ENCODE results near the gene VDAC1. TPM values are rescaled to one million over a fixed set of nuclear protein-coding genes. Genes with fewer than 3 reads are reported as not detected.

Gene VDAC1
- total RNA-seq, 1 experiment from 2014 or later = 395 TPM

DNA sequence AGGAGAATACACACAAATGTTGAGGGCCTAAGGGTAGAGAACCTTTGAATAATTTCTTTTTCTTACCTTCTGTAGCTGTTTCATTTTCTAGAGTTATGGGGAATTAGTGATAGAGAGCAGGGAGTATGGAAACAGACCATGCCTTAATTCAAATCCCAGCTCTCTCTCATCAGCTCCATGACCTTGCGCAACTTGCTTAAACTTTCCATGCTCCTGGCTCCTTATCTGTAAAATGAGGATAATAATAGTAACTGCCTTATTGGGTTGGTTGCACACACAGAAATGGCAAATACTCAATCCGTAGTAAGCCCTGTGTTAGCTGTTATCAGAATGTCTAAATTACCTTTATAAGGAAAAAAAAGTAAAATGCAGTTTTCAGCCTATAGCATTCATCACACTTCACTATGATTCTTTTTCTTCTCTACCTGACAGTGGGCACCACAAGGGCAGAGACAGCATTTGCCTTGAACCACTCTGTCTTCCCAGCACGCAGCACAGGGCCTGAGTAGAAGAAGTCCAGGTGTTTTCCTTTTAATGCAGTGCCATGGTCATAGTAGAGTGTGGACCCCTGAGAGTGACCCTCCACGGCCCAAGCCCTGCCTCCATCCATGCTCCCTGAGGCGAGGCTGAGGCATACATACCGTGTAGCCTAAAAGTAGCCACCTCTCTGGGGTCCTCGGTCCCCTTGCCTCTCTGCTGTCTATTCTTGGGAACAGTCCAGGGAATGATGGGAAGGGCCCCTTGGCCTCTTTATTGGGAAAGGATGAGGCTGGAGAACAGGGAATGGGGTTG is 53.8 kb downstream of the VDAC1 start:
- H3K27ac ChIP-seq (ENCODE audit: low read length) = no peak overlapping the region
- ChIA-PET POLR2A (no interaction called here), CTCF (no interaction called here)
- no peak overlapping the region for H3K4me3 ChIP-seq (ENCODE audit: low read depth in 2 of 2, low read length in 2 of 2)
- no TSS peak for BruUV-seq (replicated peaks)
- ATAC-seq (no peak), DNase-seq (ENCODE audit: low read depth, low spot score) (no peak)
- no peaks in the 10 kb centered on the region for H3K27me3 ChIP-seq (ENCODE audit: control insufficient read depth, insufficient read depth, low read length)
- H3K9me3 ChIP-seq (ENCODE audit: control insufficient read depth, insufficient read depth, low read depth, low read length) = no peaks in the 10 kb centered on the region
- in situ Hi-C loops (cut with HindIII; ENCODE audit: low pct_unique_long_range_greater_than_20kb, low sequenced_read_pairs) = no loop called here
- H3K36me3 ChIP-seq (ENCODE audit: control insufficient read depth, insufficient read depth, low read length) = peaks cover 3% of the 10 kb centered on the region; the same call in 1 of the 2 replicates
- TF ChIP-seq SIN3A (IDR thresholded peaks at IDR 0.05; ENCODE audit: borderline replicate concordance, insufficient read depth, low read depth, low read length) = no peak
- TF ChIP-seq, protein P1, sequence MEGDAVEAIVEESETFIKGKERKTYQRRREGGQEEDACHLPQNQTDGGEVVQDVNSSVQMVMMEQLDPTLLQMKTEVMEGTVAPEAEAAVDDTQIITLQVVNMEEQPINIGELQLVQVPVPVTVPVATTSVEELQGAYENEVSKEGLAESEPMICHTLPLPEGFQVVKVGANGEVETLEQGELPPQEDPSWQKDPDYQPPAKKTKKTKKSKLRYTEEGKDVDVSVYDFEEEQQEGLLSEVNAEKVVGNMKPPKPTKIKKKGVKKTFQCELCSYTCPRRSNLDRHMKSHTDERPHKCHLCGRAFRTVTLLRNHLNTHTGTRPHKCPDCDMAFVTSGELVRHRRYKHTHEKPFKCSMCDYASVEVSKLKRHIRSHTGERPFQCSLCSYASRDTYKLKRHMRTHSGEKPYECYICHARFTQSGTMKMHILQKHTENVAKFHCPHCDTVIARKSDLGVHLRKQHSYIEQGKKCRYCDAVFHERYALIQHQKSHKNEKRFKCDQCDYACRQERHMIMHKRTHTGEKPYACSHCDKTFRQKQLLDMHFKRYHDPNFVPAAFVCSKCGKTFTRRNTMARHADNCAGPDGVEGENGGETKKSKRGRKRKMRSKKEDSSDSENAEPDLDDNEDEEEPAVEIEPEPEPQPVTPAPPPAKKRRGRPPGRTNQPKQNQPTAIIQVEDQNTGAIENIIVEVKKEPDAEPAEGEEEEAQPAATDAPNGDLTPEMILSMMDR (IDR thresholded peaks at IDR 0.05) = no peak
- intact Hi-C loops (cut with micrococcal nuclease; ENCODE audit: unreplicated experiment) = no loop called here
- H3K4me1 ChIP-seq (ENCODE audit: control insufficient read depth, insufficient read depth, low read length) = no peaks in the 10 kb centered on the region

DNA sequence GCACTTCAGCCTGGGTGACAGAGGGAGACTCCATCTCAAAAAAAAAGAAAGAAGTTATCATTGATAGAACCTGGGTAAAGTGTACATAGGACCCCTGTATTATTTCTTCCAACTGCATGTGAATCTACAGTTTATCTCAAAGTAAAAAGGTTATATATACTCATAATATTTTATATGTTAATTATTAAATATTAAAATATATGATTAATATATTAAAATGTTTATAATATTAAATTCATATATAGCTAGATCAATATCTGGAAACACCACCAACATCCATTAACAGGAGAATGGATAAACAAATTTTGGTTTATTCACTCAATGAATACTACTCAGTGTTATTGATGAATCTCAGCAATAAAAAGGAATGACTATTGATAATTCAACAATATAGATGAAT is 56.1 kb downstream of the VDAC1 start:
- Histone ChIP-seq H3K9me3 (ENCODE audit: control insufficient read depth, insufficient read depth, low read depth, low read length) (no peaks in the 10 kb centered on the region), H3K4me1 (ENCODE audit: control insufficient read depth, insufficient read depth, low read length) (no peaks in the 10 kb centered on the region), H3K4me3 (ENCODE audit: low read depth in 2 of 2, low read length in 2 of 2) (no peak overlapping the region), H3K36me3 (ENCODE audit: control insufficient read depth, insufficient read depth, low read length) (no peaks in the 10 kb centered on the region), H3K27me3 (ENCODE audit: control insufficient read depth, insufficient read depth, low read length) (no peaks in the 10 kb centered on the region), H3K27ac (ENCODE audit: low read length) (no peak overlapping the region)
- in situ Hi-C loops (cut with HindIII; ENCODE audit: low pct_unique_long_range_greater_than_20kb, low sequenced_read_pairs) (no loop called here), intact Hi-C loops (cut with micrococcal nuclease; ENCODE audit: unreplicated experiment) (no loop called here)
- CTCF ChIA-PET = interaction anchor here (0.5 kb wide), 1 partner anchor 49 kb away, joined by 4 read pairs; no protein-coding TSS in a partner anchor
- BruUV-seq (replicated peaks) = no TSS peak
- no peak for DNase-seq (ENCODE audit: low read depth, low spot score)
- ATAC-seq = no peak
- TF ChIP-seq, protein P1 (IDR thresholded peaks at IDR 0.05) = no peak
- TF ChIP-seq POLR2AphosphoS5 (IDR thresholded peaks at IDR 0.05; ENCODE audit: low read depth, low read length) (no peak), TCF7L2 (IDR thresholded peaks at IDR 0.05; ENCODE audit: low read depth, low read length) (no peak), SIN3A (IDR thresholded peaks at IDR 0.05; ENCODE audit: borderline replicate concordance, insufficient read depth, low read depth, low read length) (no peak)
- TF ChIP-seq, protein P2, sequence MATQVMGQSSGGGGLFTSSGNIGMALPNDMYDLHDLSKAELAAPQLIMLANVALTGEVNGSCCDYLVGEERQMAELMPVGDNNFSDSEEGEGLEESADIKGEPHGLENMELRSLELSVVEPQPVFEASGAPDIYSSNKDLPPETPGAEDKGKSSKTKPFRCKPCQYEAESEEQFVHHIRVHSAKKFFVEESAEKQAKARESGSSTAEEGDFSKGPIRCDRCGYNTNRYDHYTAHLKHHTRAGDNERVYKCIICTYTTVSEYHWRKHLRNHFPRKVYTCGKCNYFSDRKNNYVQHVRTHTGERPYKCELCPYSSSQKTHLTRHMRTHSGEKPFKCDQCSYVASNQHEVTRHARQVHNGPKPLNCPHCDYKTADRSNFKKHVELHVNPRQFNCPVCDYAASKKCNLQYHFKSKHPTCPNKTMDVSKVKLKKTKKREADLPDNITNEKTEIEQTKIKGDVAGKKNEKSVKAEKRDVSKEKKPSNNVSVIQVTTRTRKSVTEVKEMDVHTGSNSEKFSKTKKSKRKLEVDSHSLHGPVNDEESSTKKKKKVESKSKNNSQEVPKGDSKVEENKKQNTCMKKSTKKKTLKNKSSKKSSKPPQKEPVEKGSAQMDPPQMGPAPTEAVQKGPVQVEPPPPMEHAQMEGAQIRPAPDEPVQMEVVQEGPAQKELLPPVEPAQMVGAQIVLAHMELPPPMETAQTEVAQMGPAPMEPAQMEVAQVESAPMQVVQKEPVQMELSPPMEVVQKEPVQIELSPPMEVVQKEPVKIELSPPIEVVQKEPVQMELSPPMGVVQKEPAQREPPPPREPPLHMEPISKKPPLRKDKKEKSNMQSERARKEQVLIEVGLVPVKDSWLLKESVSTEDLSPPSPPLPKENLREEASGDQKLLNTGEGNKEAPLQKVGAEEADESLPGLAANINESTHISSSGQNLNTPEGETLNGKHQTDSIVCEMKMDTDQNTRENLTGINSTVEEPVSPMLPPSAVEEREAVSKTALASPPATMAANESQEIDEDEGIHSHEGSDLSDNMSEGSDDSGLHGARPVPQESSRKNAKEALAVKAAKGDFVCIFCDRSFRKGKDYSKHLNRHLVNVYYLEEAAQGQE (IDR thresholded peaks at IDR 0.05; ENCODE audit: insufficient read depth in 1 of 2, low read depth in 2 of 2, low read length in 1 of 2) = no peak
- POLR2A ChIA-PET = no interaction called here
